ENCODE results near the gene PALM. TPM values are rescaled to one million over a fixed set of nuclear protein-coding genes. Genes with fewer than 3 reads are reported as not detected.

PALM gene
- total and polyA plus RNA-seq, 9 of the 15 experiments (the other 6 are each of a cell fraction or from before 2014, with no cell fraction given), result 0.04 to 6.6 (median 1.7) TPM

GRCh38 chr19:687569-688166 lies 21.1 kb upstream of the PALM start (continued):
- no peak for TF ChIP-seq CHD1 (IDR thresholded peaks at IDR 0.05; ENCODE audit: low read length)
- peak; percentile 16; the same call in 1 of the 2 replicates for TF ChIP-seq BCOR (IDR thresholded peaks at IDR 0.05)

GRCh38 chr19:688214-688613 lies 20.5 kb upstream of the PALM start:
- H3K27me3 ChIP-seq (ENCODE audit: control insufficient read depth in 2 of 2, insufficient read depth in 2 of 2, low read length in 2 of 2), result no peaks in the 10 kb centered on the region
- H3K4me2 ChIP-seq (ENCODE audit: insufficient read depth, low read length), result no peak overlapping the region
- H3K36me3 ChIP-seq (ENCODE audit: control insufficient read depth, insufficient read depth, low read length), result no peaks in the 10 kb centered on the region
- H3K9me1 ChIP-seq (ENCODE audit: control insufficient read depth, insufficient read depth, low read length), result no peaks in the 10 kb centered on the region
- H4K20me1 ChIP-seq (replicated peaks; ENCODE audit: control insufficient read depth, insufficient read depth, low read length), result no peaks in the 10 kb centered on the region
- in situ Hi-C loops (cut with MboI), result no loop called here
- no TSS peak for BruUV-seq (replicated peaks)
- POLR2A ChIA-PET, result interaction anchor here (0.8 kb wide), 1 partner anchor 14 kb away, joined by 3 read pairs; no protein-coding TSS in a partner anchor
- H3K9ac ChIP-seq (ENCODE audit: insufficient read depth in 1 of 2, low read depth in 2 of 2, low read length in 2 of 2), result no peak overlapping the region
- peaks cover 0 to 35% of the 10 kb centered on the region in 2 experiments; a peak in 2 of 5 replicates for H3K4me1 ChIP-seq (replicated peaks in 1 of 2; ENCODE audit: control insufficient read depth in 2 of 2, insufficient read depth in 2 of 2, low read length in 2 of 2)
- no peak for FAIRE-seq
- no peaks in the 10 kb centered on the region for H3K9me3 ChIP-seq (replicated peaks; ENCODE audit: control insufficient read depth, insufficient read depth, low read depth, low read length)
- no peaks in the 10 kb centered on the region for H3K79me2 ChIP-seq (ENCODE audit: control insufficient read depth, insufficient read depth, low read length)
- ATAC-seq, result no peak
- no peak for DNase-seq (ENCODE audit: extremely low read depth in 1 of 4, low spot score in 3 of 4)
- H3K4me3 ChIP-seq, result no peak overlapping the region
- no peak for TF ChIP-seq HMBOX1 (IDR thresholded peaks at IDR 0.05)
- TF ChIP-seq ZNF121 (CRISPR knock-in tag; conservative IDR thresholded peaks at IDR 0.05), result peak; percentile 73
- 31% methylated on average over 12 of the region's 15 CpGs for WGBS (ENCODE audit: insufficient coverage, low coverage, missing lambda C conversion rate)
- CTCF ChIA-PET (ENCODE audit: low intra/inter-chr PET ratio), result no interaction called here
- intact Hi-C loops (cut with micrococcal nuclease), result no loop called here
- no peak overlapping the region for H3K27ac ChIP-seq (ENCODE audit: extremely low read depth, low read depth, low read length)
- no peak overlapping the region for H2AFZ ChIP-seq (ENCODE audit: low read depth, low read length)

All from K562 (cell line).